GM12875 (cell line): ENCODE results near the gene XXYLT1.
"Not testable (repeated sequence)": the region's sequence is repeated elsewhere in the genome, so short reads cannot be mapped to it uniquely, and the experiment has no call there.

Experiments used
- H3K4me3 ChIP-seq: one replicate; pipeline ENCODE4 v1.5.1; 2011; ENCODE audit warnings: low read depth, low read length, control low read depth
- TF ChIP-seq, protein P1 (sequence below): IDR thresholded peaks from 2 replicates; pipeline ENCODE4 v1.5.1; 2011; ENCODE audit warnings: low read depth, mild to moderate bottlenecking, control low read depth, inconsistent platforms, low read length, moderate library complexity, borderline replicate concordance; ENCODE audit not compliant: insufficient read depth

XXYLT1 gene

DNA sequence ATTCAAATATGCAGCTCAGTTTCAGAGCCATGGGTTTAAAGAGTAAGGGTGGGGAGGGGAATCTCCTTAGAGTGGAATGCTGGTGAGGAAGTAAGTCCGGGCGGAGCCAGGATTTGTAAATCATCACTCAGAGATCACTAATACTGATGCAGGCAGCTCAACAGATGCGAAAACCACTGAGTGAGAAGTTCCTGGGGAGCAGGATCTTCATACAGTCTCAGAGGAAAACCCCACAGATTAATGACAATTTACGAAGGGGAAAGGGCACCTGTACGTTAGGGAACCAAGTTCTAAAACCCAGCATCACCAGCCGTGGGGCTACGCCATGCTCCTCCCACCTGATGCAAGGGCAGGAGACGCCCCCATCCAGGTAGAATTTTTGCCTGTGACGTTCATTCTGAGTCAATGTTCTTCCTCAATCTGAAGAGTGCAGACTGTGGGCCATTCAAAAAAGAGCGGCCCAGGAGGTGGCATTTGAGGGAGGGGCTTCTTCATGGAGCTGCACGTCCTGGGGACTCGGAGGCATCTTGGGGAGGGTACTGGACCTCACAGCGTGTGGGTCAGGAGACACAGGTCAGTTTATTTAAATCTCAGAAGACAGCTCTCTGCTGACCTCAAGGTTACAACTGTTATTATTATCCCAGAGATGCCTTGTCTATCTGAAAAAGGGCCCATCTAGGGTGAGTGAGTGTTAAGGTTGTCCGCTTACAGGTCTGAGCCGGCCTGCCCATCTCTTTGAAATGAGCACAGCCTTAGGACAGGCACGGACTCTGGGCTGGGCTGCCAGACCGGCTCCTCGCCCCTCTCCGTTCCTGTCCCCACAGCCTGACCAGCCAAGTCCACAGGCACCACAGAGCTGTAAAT is 228.0 kb downstream of the XXYLT1 start:
- no peak overlapping the region for H3K4me3 ChIP-seq
- TF ChIP-seq, protein P1, sequence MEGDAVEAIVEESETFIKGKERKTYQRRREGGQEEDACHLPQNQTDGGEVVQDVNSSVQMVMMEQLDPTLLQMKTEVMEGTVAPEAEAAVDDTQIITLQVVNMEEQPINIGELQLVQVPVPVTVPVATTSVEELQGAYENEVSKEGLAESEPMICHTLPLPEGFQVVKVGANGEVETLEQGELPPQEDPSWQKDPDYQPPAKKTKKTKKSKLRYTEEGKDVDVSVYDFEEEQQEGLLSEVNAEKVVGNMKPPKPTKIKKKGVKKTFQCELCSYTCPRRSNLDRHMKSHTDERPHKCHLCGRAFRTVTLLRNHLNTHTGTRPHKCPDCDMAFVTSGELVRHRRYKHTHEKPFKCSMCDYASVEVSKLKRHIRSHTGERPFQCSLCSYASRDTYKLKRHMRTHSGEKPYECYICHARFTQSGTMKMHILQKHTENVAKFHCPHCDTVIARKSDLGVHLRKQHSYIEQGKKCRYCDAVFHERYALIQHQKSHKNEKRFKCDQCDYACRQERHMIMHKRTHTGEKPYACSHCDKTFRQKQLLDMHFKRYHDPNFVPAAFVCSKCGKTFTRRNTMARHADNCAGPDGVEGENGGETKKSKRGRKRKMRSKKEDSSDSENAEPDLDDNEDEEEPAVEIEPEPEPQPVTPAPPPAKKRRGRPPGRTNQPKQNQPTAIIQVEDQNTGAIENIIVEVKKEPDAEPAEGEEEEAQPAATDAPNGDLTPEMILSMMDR, result no peak

GRCh38 chr3:195041871-195042742 is 228.9 kb downstream of the XXYLT1 start:
- TF ChIP-seq, protein P1, result no peak
- H3K4me3 ChIP-seq, result no peak overlapping the region

GRCh38 chr3:195040773-195041520 is 230.0 kb downstream of the XXYLT1 start:
- TF ChIP-seq, protein P1, result no peak
- no peak overlapping the region for H3K4me3 ChIP-seq

DNA sequence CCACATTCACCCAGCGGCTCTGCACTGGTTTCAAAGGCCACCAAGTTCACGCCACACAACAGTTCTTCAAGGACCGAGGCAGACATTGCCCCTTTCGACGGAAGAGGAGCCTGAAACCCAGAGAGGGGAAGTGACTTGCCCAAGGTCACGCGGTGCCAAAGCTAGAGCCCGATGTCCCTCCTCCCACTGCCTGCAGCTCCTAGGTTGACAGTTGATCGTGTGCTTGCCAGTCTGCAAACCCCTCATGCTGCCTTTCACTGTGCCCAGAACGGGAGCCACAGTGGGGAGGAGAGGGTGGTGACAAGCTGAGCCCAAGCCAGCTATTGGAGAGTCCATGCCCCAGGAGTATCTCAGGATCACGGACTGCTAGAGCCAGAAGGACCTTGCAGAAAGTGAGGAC is 230.9 kb downstream of the XXYLT1 start:
- H3K4me3 ChIP-seq, result no peak overlapping the region
- TF ChIP-seq, protein P1, result no peak

DNA sequence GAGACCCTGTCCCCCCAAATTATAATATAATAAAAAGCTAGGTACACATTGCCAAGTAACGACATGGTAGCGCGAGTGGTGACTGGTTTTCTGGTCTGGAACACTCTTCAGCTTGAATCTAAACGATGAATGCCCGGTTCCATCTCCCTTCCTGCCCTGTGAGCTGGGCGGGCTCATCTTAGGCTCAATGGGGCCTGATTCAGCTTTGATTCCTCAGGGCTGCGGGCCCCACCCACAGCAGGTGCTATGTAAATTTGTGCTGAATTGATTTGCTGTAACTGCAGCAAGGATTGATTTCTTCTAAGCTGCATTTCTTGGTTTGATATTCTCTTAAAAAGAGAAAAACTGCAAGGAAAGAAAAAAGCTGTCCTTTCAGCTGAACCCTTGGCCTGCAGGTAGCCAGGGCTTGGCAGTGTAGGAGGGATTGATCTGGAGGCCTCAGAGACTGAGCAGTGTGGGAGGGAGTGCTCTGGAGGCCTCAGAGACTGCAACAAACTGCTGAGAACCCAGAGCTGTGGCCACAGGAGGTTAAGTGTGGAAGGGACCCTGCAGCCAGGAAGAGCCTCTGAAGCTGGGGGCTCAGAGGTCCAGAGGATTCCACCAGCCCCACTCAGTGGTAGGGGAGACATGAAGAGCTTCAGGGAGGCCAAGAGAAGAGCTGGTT is 231.6 kb downstream of the XXYLT1 start:
- H3K4me3 ChIP-seq, result no peak overlapping the region
- TF ChIP-seq, protein P1, result no peak

DNA sequence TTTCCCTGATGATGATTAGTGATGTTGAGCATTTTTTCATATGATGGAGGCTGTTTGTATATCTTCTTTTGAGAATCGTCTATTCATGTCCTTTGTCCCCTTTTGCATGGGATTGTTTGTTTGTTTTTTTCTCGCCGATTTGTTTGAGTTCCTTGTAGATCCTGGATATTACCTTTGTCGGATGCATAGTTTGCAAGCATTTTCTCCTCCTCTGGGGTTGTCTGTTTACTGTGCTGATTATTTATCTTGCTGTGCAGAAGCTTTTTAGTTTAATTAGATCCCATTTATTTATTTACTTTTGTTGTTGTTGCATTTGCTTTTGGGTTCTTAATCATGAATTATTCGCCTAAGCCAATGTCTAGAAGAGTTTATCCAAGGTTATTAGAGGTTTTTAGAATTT is 232.8 kb downstream of the XXYLT1 start:
- TF ChIP-seq, protein P1, result no peak
- no peak overlapping the region for H3K4me3 ChIP-seq

DNA sequence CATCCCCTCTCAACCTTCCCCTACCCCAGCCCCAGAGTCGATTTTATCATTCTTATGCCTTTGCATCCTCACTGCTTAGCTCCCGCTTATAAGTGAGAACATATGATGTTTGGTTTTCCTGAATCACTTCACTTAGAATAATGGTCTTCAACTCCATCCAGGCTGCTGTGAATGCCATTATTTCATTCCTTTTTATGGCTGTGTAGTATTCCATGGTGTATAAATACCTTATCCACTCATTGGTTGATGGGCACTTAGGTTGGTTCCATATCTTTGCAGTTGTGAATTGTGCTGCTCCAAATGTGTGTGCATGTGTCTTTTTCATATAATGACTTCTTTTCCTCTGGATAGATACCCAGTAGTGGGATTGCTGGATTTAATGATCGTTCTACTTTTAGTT is 233.4 kb downstream of the XXYLT1 start:
- not testable (repeated sequence) for H3K4me3 ChIP-seq
